Upper lobe of left lung (tissue), 4 donors: ENCODE results near the gene MARVELD1.

ENCODE experiments used
- CTCF ChIP-seq, 6 experiments: fragments of 450-650 bp in 4 of 6; fragments of 200-600 bp in 2 of 6; sonication (generic) in 2 of 6; IDR thresholded peaks; one replicate each; pipeline ENCODE4 v1.5.1; 2016 to 2019; ENCODE audit warnings: antibody characterized with exemption in 6 of 6
- POLR2A ChIP-seq, 4 donors: fragments of 450-650 bp; IDR thresholded peaks; one replicate each; pipeline ENCODE4 v1.5.1; 2016 to 2017; ENCODE audit warnings: antibody characterized with exemption in 4 of 4, mild to moderate bottlenecking in 2 of 4
- POLR2AphosphoS5 ChIP-seq, 2 donors: sonication (generic); formaldehyde crosslinking; IDR thresholded peaks; one replicate each; pipeline ENCODE4 v1.5.1; 2017; ENCODE audit warnings: antibody characterized with exemption in 2 of 2

DNA sequence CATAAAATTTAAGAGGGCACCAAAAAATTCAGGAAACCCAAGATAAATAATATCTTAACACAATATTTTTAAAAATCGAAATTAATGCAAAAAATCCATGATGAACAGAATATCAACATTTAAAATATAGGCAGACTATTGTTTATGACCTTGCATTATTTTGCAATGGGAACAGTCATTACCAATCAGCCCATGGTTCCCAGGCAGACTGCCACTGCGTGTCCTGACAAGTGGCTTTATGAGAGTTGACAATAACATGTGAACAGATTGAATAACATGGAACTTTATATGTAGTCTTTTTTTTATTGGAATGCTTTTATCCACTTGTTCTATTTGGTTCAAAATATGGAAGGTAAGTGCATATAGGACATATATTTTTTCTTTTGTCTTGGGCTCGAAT is 23.4 kb upstream of the MARVELD1 start:
- TF ChIP-seq CTCF (IDR thresholded peaks at IDR 0.05), result no peak
- no peak for TF ChIP-seq POLR2AphosphoS5 (IDR thresholded peaks at IDR 0.05)
- TF ChIP-seq POLR2A (IDR thresholded peaks at IDR 0.05), result no peak
